Fibroblast of lung (primary cell): Measurements from ENCODE around the gene GPR157. TPM values are rescaled to one million over a fixed set of nuclear protein-coding genes. Genes with fewer than 3 reads are reported as not detected.
A peak's percentile ranks its signal among the peaks of the same experiment; 100 is the strongest.

Experiments used
- DNase-seq, 2 donors: peaks; one replicate each; pipeline versions ENCODE4 v3.0.0 to v3.0.0-alpha.2; 2010; ENCODE audit warnings: low read depth in 2 of 2
- H2AFZ ChIP-seq: 2 replicates; pipeline ENCODE4 v1.5.1; 2012; ENCODE audit warnings: low read length, control low read depth, inconsistent platforms
- H3K27ac ChIP-seq: 2 replicates; pipeline ENCODE4 v1.5.1; 2011; ENCODE audit warnings: low read length, control low read depth; ENCODE audit not compliant: insufficient read depth
- H3K27me3 ChIP-seq: 2 replicates; pipeline ENCODE4 v1.5.1; 2011; ENCODE audit warnings: mild to moderate bottlenecking, low read length; ENCODE audit not compliant: control insufficient read depth, insufficient read depth
- H3K36me3 ChIP-seq: 2 replicates; pipeline ENCODE4 v1.5.1; 2011; ENCODE audit warnings: low read length; ENCODE audit not compliant: control insufficient read depth, insufficient read depth
- H3K4me1 ChIP-seq: 2 replicates; pipeline ENCODE4 v1.5.1; 2011; ENCODE audit warnings: low read length; ENCODE audit not compliant: control insufficient read depth, insufficient read depth; ENCODE audit errors: extremely low read depth
- H3K4me2 ChIP-seq: 2 replicates; pipeline ENCODE4 v1.5.1; 2011; ENCODE audit warnings: low read length, control low read depth; ENCODE audit not compliant: insufficient read depth; ENCODE audit errors: extremely low read depth
- H3K4me3 ChIP-seq, 4 experiments: fragments of 200-600 bp in 1 of 4; sonication (generic) in 1 of 4; replicated peaks in 1 of 4; 2 replicates each; pipeline ENCODE4 v1.5.1; 2011 to 2016; ENCODE audit warnings: low read length in 4 of 4, low read depth in 3 of 4, mild to moderate bottlenecking in 3 of 4, control low read depth in 2 of 4, inconsistent platforms in 1 of 4, mixed read lengths in 1 of 4; ENCODE audit not compliant: insufficient read depth in 1 of 4; ENCODE audit errors: control extremely low read depth in 1 of 4
- H3K79me2 ChIP-seq: 2 replicates; pipeline ENCODE4 v1.5.1; 2012; ENCODE audit warnings: mild to moderate bottlenecking, low read length, inconsistent platforms; ENCODE audit not compliant: control insufficient read depth, insufficient read depth
- H3K9ac ChIP-seq: 2 replicates; pipeline ENCODE4 v1.5.1; 2011; ENCODE audit warnings: mild to moderate bottlenecking, low read length, control low read depth; ENCODE audit not compliant: insufficient read depth
- H3K9me3 ChIP-seq: 2 replicates; pipeline ENCODE4 v1.5.1; 2012; ENCODE audit warnings: low read depth, low read length; ENCODE audit not compliant: control insufficient read depth, insufficient read depth
- H4K20me1 ChIP-seq: 2 replicates; pipeline ENCODE4 v1.5.1; 2011; ENCODE audit warnings: low read length; ENCODE audit not compliant: control insufficient read depth, insufficient read depth; ENCODE audit errors: extremely low read depth
- CTCF ChIP-seq, 2 donors: IDR thresholded peaks in 1 of 2; conservative IDR thresholded peaks in 1 of 2; 1 replicate in 1 of 2; 2 replicates in 1 of 2; pipeline ENCODE4 v1.5.1; 2011 to 2012; ENCODE audit warnings: low read length in 2 of 2, control low read depth in 1 of 2, inconsistent platforms in 1 of 2, low read depth in 1 of 2, mild to moderate bottlenecking in 1 of 2
- EZH2 ChIP-seq: IDR thresholded peaks from 2 replicates; pipeline ENCODE4 v1.5.1; 2012; ENCODE audit warnings: low read length, control low read depth, mild to moderate bottlenecking; ENCODE audit errors: missing control alignments
- polyA plus RNA-seq, 2 donors: library from polyadenylated mRNA; depleted of rRNA in 1 of 2; stranded (reverse) in 1 of 2; unstranded in 1 of 2; fragments of >200 nt; gene quantifications; 2 replicates each; pipeline ENCODE4 v1.2.1, GENCODE V29; 2011 to 2012; ENCODE audit warnings: missing spikeins in 1 of 2
- total RNA-seq: library from RNA; depleted of rRNA; stranded (reverse); fragments of >200 nt; gene quantifications from 2 replicates; pipeline ENCODE4 v1.2.1, GENCODE V29; 2014

The GPR157 gene
- total and polyA plus RNA-seq, 2 donors (not counting 1 experiment from before 2014, with no cell fraction given), result 0.82 to 3.1 TPM

- Histone ChIP-seq H3K27me3 (no peaks in the 10 kb centered on the region), H3K4me1 (peaks cover 17% of the 10 kb centered on the region), H3K27ac (no peak overlapping the region), H3K9me3 (no peaks in the 10 kb centered on the region), H3K4me3 (no peak overlapping the region), H2AFZ (no peak overlapping the region), H4K20me1 (peaks cover 2% of the 10 kb centered on the region), H3K36me3 (peaks cover 16% of the 10 kb centered on the region), H3K9ac (no peak overlapping the region), H3K79me2 (peaks cover 22% of the 10 kb centered on the region), H3K4me2 (no peak overlapping the region)
- TF ChIP-seq CTCF (conservative IDR thresholded peaks at IDR 0.05 in 1 of 2, IDR thresholded peaks at IDR 0.05 in 1 of 2; ENCODE audit: low read depth in 1 of 2, low read length in 2 of 2) (no peak), EZH2 (no peak)
- peak in 1 of 2 donors; percentile 52 for DNase-seq
Observed at GRCh38 chr1:9152535-9152934, 23.6 kb upstream of the GPR157 start.

GRCh38 chr1:9151328-9151860 lies 22.5 kb upstream of the GPR157 start:
- Histone ChIP-seq H3K36me3 (peaks cover 16% of the 10 kb centered on the region), H3K27ac (peak overlapping the region; percentile 58), H3K4me3 (no peak overlapping the region), H3K27me3 (no peaks in the 10 kb centered on the region), H3K9ac (no peak overlapping the region), H3K4me1 (peaks cover 17% of the 10 kb centered on the region), H2AFZ (no peak overlapping the region), H4K20me1 (peaks cover 2% of the 10 kb centered on the region), H3K79me2 (peaks cover 14% of the 10 kb centered on the region), H3K9me3 (no peaks in the 10 kb centered on the region), H3K4me2 (peak overlapping the region; percentile 46)
- peak; percentile 33 to 85 for DNase-seq
- TF ChIP-seq EZH2, result no peak
- no peak for TF ChIP-seq CTCF (conservative IDR thresholded peaks at IDR 0.05 in 1 of 2, IDR thresholded peaks at IDR 0.05 in 1 of 2; ENCODE audit: low read depth in 1 of 2, low read length in 2 of 2)

GRCh38 chr1:9150582-9151327 lies 21.9 kb upstream of the GPR157 start:
- H2AFZ ChIP-seq, result no peak overlapping the region
- no peak overlapping the region for H3K4me3 ChIP-seq
- peak overlapping the region; percentile 58 for H3K27ac ChIP-seq
- TF ChIP-seq EZH2 (no peak), CTCF (conservative IDR thresholded peaks at IDR 0.05 in 1 of 2, IDR thresholded peaks at IDR 0.05 in 1 of 2; ENCODE audit: low read depth in 1 of 2, low read length in 2 of 2) (no peak)
- DNase-seq, result peak; percentile 27 to 76
- no peak overlapping the region for H3K4me2 ChIP-seq
- no peaks in the 10 kb centered on the region for H3K9me3 ChIP-seq
- no peak overlapping the region for H3K9ac ChIP-seq
- peaks cover 2% of the 10 kb centered on the region for H4K20me1 ChIP-seq
- H3K27me3 ChIP-seq, result no peaks in the 10 kb centered on the region
- H3K4me1 ChIP-seq, result peaks cover 17% of the 10 kb centered on the region
- peaks cover 16% of the 10 kb centered on the region for H3K36me3 ChIP-seq
- peaks cover 12% of the 10 kb centered on the region for H3K79me2 ChIP-seq
